H9 (cell line): Measurements from ENCODE around the gene GRIP1. TPM values are rescaled to one million over a fixed set of nuclear protein-coding genes. Genes with fewer than 3 reads are reported as not detected.

Experiments
- DNase-seq: peaks from one replicate; pipeline ENCODE4 v3.0.0-alpha.2; 2017
- H2AFZ ChIP-seq: one replicate; pipeline ENCODE4 v1.6.1; 2013; ENCODE audit warnings: mild to moderate bottlenecking, low read length, control low read depth, moderate library complexity
- H2AK5ac ChIP-seq: 2 replicates; pipeline ENCODE4 v1.6.1; 2013; ENCODE audit warnings: low read length, control low read depth, mixed read lengths; ENCODE audit not compliant: insufficient read length
- H2BK120ac ChIP-seq: one replicate; pipeline ENCODE4 v1.6.1; 2013; ENCODE audit warnings: low read depth, mild to moderate bottlenecking, low read length, control low read depth, inconsistent platforms; ENCODE audit not compliant: poor library complexity, severe bottlenecking
- H2BK12ac ChIP-seq: 2 replicates; pipeline ENCODE4 v1.6.1; 2013; ENCODE audit warnings: low read length, control low read depth, mixed read lengths, low read depth; ENCODE audit not compliant: insufficient read length
- H2BK15ac ChIP-seq: 2 replicates; pipeline ENCODE4 v1.6.1; 2013; ENCODE audit warnings: low read depth, low read length, control low read depth
- H2BK20ac ChIP-seq: one replicate; pipeline ENCODE4 v1.6.1; 2013; ENCODE audit warnings: low read depth, mild to moderate bottlenecking, low read length, control low read depth, inconsistent platforms; ENCODE audit not compliant: poor library complexity, severe bottlenecking
- H2BK5ac ChIP-seq: 2 replicates; pipeline ENCODE4 v1.6.1; 2013; ENCODE audit warnings: low read length, control low read depth, mixed read lengths; ENCODE audit not compliant: insufficient read length
- H3K14ac ChIP-seq: 2 replicates; pipeline ENCODE4 v1.6.1; 2013; ENCODE audit warnings: low read length, control low read depth; ENCODE audit not compliant: insufficient read depth
- H3K18ac ChIP-seq: 2 replicates; pipeline ENCODE4 v1.6.1; 2013; ENCODE audit warnings: low read depth, mild to moderate bottlenecking, mixed read lengths, low read length, control low read depth; ENCODE audit not compliant: insufficient read length
- H3K23ac ChIP-seq: 2 replicates; pipeline ENCODE4 v1.6.1; 2013; ENCODE audit warnings: low read length, control low read depth, mixed read lengths, low read depth; ENCODE audit not compliant: insufficient read length
- H3K23me2 ChIP-seq: 2 replicates; pipeline ENCODE4 v1.6.1; 2013; ENCODE audit warnings: low read depth, mild to moderate bottlenecking, mixed read lengths, low read length, control low read depth; ENCODE audit not compliant: insufficient read length, poor library complexity, severe bottlenecking
- H3K27ac ChIP-seq: 2 replicates; pipeline ENCODE4 v1.5.1; 2013; ENCODE audit warnings: low read length, control low read depth, mixed read lengths, low read depth; ENCODE audit not compliant: insufficient read length
- H3K27me3 ChIP-seq: 2 replicates; pipeline ENCODE4 v1.6.1; 2013; ENCODE audit warnings: low read length, control low read depth, inconsistent platforms; ENCODE audit not compliant: insufficient read depth
- H3K4ac ChIP-seq: 2 replicates; pipeline ENCODE4 v1.6.1; 2013; ENCODE audit warnings: low read depth, mild to moderate bottlenecking, control low read depth, inconsistent platforms, low read length, moderate library complexity
- H3K4me1 ChIP-seq: 2 replicates; pipeline ENCODE4 v1.6.1; 2013; ENCODE audit warnings: low read length, control low read depth, inconsistent platforms; ENCODE audit not compliant: insufficient read depth
- H3K4me2 ChIP-seq: 2 replicates; pipeline ENCODE4 v1.6.1; 2013; ENCODE audit warnings: low read length, control low read depth, mixed read lengths; ENCODE audit not compliant: insufficient read length, insufficient read depth
- H3K56ac ChIP-seq: 2 replicates; pipeline ENCODE4 v1.6.1; 2013; ENCODE audit warnings: low read depth, mild to moderate bottlenecking, mixed read lengths, low read length, control low read depth; ENCODE audit not compliant: insufficient read length
- H3K79me1 ChIP-seq: 2 replicates; pipeline ENCODE4 v1.6.1; 2013; ENCODE audit warnings: low read depth, mild to moderate bottlenecking, moderate library complexity, low read length, control low read depth, inconsistent platforms; ENCODE audit not compliant: insufficient read depth, poor library complexity, severe bottlenecking
- H3K79me2 ChIP-seq: 2 replicates; pipeline ENCODE4 v1.6.1; 2013; ENCODE audit warnings: low read length, control low read depth, inconsistent platforms; ENCODE audit not compliant: insufficient read depth
- H3K9ac ChIP-seq: 2 replicates; pipeline ENCODE4 v1.6.1; 2013; ENCODE audit warnings: low read length, control low read depth, mixed read lengths; ENCODE audit not compliant: insufficient read length; ENCODE audit errors: extremely low read depth
- H3K9me3 ChIP-seq: one replicate; pipeline ENCODE4 v1.6.1; 2013; ENCODE audit warnings: low read depth, low read length, inconsistent platforms; ENCODE audit not compliant: control insufficient read depth
- H3T11ph ChIP-seq: one replicate; pipeline ENCODE4 v1.6.1; 2013; ENCODE audit warnings: mild to moderate bottlenecking, low read length, control low read depth, inconsistent platforms
- H4K20me1 ChIP-seq: one replicate; pipeline ENCODE4 v1.6.1; 2013; ENCODE audit not compliant: control insufficient read depth, insufficient read length, insufficient read depth
- H4K5ac ChIP-seq: 2 replicates; pipeline ENCODE4 v1.6.1; 2013; ENCODE audit warnings: low read depth, mild to moderate bottlenecking, mixed read lengths, low read length, control low read depth; ENCODE audit not compliant: insufficient read length
- H4K8ac ChIP-seq: replicated peaks from 2 replicates; pipeline ENCODE4 v1.6.1; 2013; ENCODE audit warnings: low read length, control low read depth, mixed read lengths, low read depth; ENCODE audit not compliant: insufficient read length
- H4K91ac ChIP-seq: 2 replicates; pipeline ENCODE4 v1.6.1; 2013; ENCODE audit warnings: low read depth, mild to moderate bottlenecking, moderate library complexity, mixed read lengths, low read length, control low read depth; ENCODE audit not compliant: insufficient read length
- H3K27ac Mint-ChIP-seq, 3 experiments: 2 replicates in 2 of 3; 3 replicates in 1 of 3; pipeline ENCODE4 v1.8.0; 2020 to 2021; ENCODE audit warnings: mixed read lengths in 3 of 3, mild to moderate bottlenecking in 1 of 3, moderate library complexity in 1 of 3
- H3K27me3 Mint-ChIP-seq: 2 replicates; pipeline ENCODE4 v1.8.0; 2021; ENCODE audit warnings: low read depth, mild to moderate bottlenecking, moderate library complexity, mixed read lengths
- H3K36me3 Mint-ChIP-seq, 3 experiments: 2 replicates in 2 of 3; 3 replicates in 1 of 3; pipeline ENCODE4 v1.8.0; 2020 to 2021; ENCODE audit warnings: low read depth in 3 of 3, mixed read lengths in 3 of 3; ENCODE audit not compliant: insufficient read depth in 1 of 3
- H3K4me1 Mint-ChIP-seq, 2 experiments: 2 replicates each; pipeline ENCODE4 v1.8.0; 2020; ENCODE audit warnings: mixed read lengths in 2 of 2
- H3K4me3 Mint-ChIP-seq, 2 experiments: 2 replicates in 1 of 2; 3 replicates in 1 of 2; pipeline ENCODE4 v1.8.0; 2020 to 2021; ENCODE audit warnings: mild to moderate bottlenecking in 2 of 2, mixed read lengths in 2 of 2, moderate library complexity in 1 of 2
- H3K9me3 Mint-ChIP-seq, 2 experiments: 2 replicates in 1 of 2; 3 replicates in 1 of 2; pipeline ENCODE4 v1.8.0; 2020; ENCODE audit warnings: mild to moderate bottlenecking in 2 of 2, mixed read lengths in 2 of 2, moderate library complexity in 1 of 2
- WGBS: extraction: QIAGEN DNeasy Blood & Tissue Kit; methylation state at CpG from one replicate; pipeline ENCODE4 v1.1.7; 2013; ENCODE audit warnings: missing lambda C conversion rate, low lambda C conversion rate, mixed read lengths; ENCODE audit not compliant: insufficient read length; ENCODE audit errors: extremely low coverage; 5-methylcytosine and 5-hydroxymethylcytosine counted together
- total RNA-seq: library from RNA; stranded (reverse); gene quantifications from 2 replicates; pipeline ENCODE4 v1.2.1, GENCODE V29; 2021
- TF ChIP-seq, protein P1 (sequence below): fragments of 200-600 bp; sonication (generic); conservative IDR thresholded peaks from 3 replicates; pipeline ENCODE4 v1.8.0; 2021; ENCODE audit warnings: antibody characterized with exemption, mild to moderate bottlenecking

Gene GRIP1
- total RNA-seq, 1 experiment from 2014 or later, result 19.5 TPM

DNA sequence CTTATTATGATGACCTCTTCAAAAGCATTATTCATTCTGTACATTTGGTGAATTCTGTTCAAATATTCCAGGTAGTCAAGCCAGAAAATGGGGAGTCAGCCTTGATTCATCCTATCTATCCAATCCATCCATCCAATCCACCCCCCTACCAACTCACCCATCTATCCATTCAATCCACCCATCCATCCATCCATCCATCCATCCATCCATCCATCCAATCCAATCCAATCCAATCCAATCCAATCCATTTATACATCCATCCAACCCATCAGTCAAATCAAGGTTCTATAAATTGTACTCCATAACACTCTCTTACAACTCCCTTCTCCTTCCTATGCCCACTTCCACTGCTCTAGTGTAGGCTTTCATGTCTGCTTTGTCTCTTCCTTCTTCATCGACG lies 35.8 kb upstream of the GRIP1 start:
- H3K27me3 ChIP-seq, result no peaks in the 10 kb centered on the region
- H3K36me3 Mint-ChIP-seq, result no peaks in the 10 kb centered on the region; a peak in 1 of 7 replicates
- H3K79me2 ChIP-seq, result no peaks in the 10 kb centered on the region
- no peaks in the 10 kb centered on the region for H3K27me3 Mint-ChIP-seq
- H4K20me1 ChIP-seq, result no peaks in the 10 kb centered on the region
- no peak overlapping the region for H3K4me3 Mint-ChIP-seq
- H3K4ac ChIP-seq, result no peak overlapping the region
- H3K9ac ChIP-seq, result no peak overlapping the region
- H2BK120ac ChIP-seq, result no peak overlapping the region
- no peak overlapping the region for H2BK20ac ChIP-seq
- H3K23me2 ChIP-seq, result no peaks in the 10 kb centered on the region
- H2BK12ac ChIP-seq, result no peak overlapping the region
- no peak overlapping the region for H2AFZ ChIP-seq
- no peaks in the 10 kb centered on the region for H3K9me3 ChIP-seq
- DNase-seq, result no peak
- H3K27ac ChIP-seq, result no peak overlapping the region
- H3K4me1 Mint-ChIP-seq, result 0 out of 4 replicates have a peak, but pooled peaks cover 0 to 3% of the 10 kb centered on the region in 2 experiments
- H3T11ph ChIP-seq, result no peak overlapping the region
- H3K79me1 ChIP-seq, result no peaks in the 10 kb centered on the region
- WGBS, result no CpG with 5 or more reads among the region's 2 CpGs
- TF ChIP-seq, protein P1, sequence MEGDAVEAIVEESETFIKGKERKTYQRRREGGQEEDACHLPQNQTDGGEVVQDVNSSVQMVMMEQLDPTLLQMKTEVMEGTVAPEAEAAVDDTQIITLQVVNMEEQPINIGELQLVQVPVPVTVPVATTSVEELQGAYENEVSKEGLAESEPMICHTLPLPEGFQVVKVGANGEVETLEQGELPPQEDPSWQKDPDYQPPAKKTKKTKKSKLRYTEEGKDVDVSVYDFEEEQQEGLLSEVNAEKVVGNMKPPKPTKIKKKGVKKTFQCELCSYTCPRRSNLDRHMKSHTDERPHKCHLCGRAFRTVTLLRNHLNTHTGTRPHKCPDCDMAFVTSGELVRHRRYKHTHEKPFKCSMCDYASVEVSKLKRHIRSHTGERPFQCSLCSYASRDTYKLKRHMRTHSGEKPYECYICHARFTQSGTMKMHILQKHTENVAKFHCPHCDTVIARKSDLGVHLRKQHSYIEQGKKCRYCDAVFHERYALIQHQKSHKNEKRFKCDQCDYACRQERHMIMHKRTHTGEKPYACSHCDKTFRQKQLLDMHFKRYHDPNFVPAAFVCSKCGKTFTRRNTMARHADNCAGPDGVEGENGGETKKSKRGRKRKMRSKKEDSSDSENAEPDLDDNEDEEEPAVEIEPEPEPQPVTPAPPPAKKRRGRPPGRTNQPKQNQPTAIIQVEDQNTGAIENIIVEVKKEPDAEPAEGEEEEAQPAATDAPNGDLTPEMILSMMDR, result no peak
- H3K9me3 Mint-ChIP-seq, result peaks cover 0 to 4% of the 10 kb centered on the region in 2 experiments; a peak in 2 of 5 replicates
- H3K14ac ChIP-seq, result no peak overlapping the region
- H4K8ac ChIP-seq, result no peak overlapping the region
- H2BK15ac ChIP-seq, result no peak overlapping the region
- H2AK5ac ChIP-seq, result no peak overlapping the region
- H3K56ac ChIP-seq, result no peak overlapping the region
- H3K4me1 ChIP-seq, result no peaks in the 10 kb centered on the region
- H4K5ac ChIP-seq, result no peak overlapping the region
- no peak overlapping the region for H3K23ac ChIP-seq
- no peak overlapping the region for H3K4me2 ChIP-seq
- no peak overlapping the region for H4K91ac ChIP-seq
- no peak overlapping the region for H3K18ac ChIP-seq
- no peak overlapping the region for H3K27ac Mint-ChIP-seq
- no peak overlapping the region for H2BK5ac ChIP-seq
